Hepatocyte (in vitro differentiated cells): ENCODE data around the gene ZBTB26.

Experiments
- EZH2 ChIP-seq: fragments of 200-600 bp; sonication (generic); IDR thresholded peaks from 2 replicates; pipeline ENCODE4 v1.6.1; 2016; ENCODE audit warnings: antibody characterized with exemption, mild to moderate bottlenecking, borderline replicate concordance
- TF ChIP-seq, protein P1 (sequence below): fragments of 200-600 bp; sonication (generic); IDR thresholded peaks from 2 replicates; pipeline ENCODE4 v1.5.1; 2016; ENCODE audit warnings: antibody characterized with exemption, mild to moderate bottlenecking; ENCODE audit not compliant: poor library complexity

DNA sequence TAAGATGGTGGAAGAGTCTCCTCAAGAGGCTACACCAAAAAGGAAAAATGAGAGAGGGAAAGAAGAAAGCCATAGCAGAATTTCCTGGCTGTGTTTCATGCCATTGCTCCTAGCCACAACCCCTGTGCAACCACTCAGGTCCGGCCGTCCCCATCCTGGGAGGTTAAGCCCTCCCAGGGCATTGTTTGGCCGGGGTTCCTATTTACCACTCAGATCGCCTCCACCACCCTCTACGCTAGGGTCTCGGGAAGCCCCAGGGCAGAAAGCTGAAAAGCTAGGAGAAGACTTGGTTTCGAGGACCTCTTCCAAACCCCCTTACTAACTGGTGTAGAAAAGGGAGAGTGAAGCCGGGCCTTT lies 26.9 kb downstream of the ZBTB26 start:
- TF ChIP-seq, protein P1, sequence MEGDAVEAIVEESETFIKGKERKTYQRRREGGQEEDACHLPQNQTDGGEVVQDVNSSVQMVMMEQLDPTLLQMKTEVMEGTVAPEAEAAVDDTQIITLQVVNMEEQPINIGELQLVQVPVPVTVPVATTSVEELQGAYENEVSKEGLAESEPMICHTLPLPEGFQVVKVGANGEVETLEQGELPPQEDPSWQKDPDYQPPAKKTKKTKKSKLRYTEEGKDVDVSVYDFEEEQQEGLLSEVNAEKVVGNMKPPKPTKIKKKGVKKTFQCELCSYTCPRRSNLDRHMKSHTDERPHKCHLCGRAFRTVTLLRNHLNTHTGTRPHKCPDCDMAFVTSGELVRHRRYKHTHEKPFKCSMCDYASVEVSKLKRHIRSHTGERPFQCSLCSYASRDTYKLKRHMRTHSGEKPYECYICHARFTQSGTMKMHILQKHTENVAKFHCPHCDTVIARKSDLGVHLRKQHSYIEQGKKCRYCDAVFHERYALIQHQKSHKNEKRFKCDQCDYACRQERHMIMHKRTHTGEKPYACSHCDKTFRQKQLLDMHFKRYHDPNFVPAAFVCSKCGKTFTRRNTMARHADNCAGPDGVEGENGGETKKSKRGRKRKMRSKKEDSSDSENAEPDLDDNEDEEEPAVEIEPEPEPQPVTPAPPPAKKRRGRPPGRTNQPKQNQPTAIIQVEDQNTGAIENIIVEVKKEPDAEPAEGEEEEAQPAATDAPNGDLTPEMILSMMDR, result no peak
- no peak for TF ChIP-seq EZH2
